ENCODE results near the gene TCF7L1.

DNA sequence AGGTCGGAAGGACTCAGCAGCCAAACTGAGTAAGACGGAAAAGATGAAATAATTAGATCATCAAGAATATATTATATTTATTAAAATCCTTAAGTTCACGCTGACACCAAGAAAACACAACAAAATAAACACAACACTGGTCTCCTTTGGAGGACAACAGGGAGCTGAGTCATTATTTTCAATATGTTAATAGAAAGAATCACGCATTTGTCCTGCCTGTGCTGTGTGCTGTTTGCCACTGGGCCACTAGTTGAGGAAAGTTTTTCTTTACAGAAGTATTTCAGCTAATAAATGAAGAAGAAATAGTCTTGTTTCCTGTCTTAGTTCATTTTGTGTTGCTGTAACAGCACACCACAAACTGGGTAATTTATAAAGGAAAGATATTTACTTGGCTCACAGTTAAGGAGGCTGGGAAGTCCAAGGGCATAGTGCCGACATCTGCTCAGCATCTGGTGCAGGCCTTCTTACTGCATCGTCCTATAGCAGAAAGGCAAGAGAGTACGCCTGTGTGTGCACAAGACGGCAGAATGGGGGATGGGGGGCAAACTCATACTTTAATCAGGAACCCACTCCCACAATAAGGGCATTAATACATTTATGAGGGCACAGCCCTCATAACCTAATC is 88.0 kb downstream of the TCF7L1 start:
- TF ChIP-seq, protein P1, sequence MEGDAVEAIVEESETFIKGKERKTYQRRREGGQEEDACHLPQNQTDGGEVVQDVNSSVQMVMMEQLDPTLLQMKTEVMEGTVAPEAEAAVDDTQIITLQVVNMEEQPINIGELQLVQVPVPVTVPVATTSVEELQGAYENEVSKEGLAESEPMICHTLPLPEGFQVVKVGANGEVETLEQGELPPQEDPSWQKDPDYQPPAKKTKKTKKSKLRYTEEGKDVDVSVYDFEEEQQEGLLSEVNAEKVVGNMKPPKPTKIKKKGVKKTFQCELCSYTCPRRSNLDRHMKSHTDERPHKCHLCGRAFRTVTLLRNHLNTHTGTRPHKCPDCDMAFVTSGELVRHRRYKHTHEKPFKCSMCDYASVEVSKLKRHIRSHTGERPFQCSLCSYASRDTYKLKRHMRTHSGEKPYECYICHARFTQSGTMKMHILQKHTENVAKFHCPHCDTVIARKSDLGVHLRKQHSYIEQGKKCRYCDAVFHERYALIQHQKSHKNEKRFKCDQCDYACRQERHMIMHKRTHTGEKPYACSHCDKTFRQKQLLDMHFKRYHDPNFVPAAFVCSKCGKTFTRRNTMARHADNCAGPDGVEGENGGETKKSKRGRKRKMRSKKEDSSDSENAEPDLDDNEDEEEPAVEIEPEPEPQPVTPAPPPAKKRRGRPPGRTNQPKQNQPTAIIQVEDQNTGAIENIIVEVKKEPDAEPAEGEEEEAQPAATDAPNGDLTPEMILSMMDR (IDR thresholded peaks at IDR 0.05): no peak
- TF ChIP-seq POLR2A (IDR thresholded peaks at IDR 0.05): no peak

Data from right lobe of liver (tissue), 4 donors.